KOPT-K1 (cell line): Measurements from ENCODE around the gene RAB27B.
"Not testable (repeated sequence)": the region's sequence is repeated elsewhere in the genome, so short reads cannot be mapped to it uniquely, and the experiment has no call there.

ENCODE experiments used
- H3K27ac ChIP-seq: fragments of 200-600 bp; sonication (generic); 2 replicates; pipeline ENCODE4 v1.5.1; 2016; ENCODE audit warnings: antibody characterized with exemption, mild to moderate bottlenecking, low read depth, low read length; ENCODE audit not compliant: poor library complexity, severe bottlenecking
- H3K36me3 ChIP-seq: fragments of 200-600 bp; sonication (generic); 2 replicates; pipeline ENCODE4 v1.5.1; 2017; ENCODE audit warnings: antibody characterized with exemption, mild to moderate bottlenecking, low read length, moderate library complexity; ENCODE audit not compliant: insufficient read depth
- H3K9me3 ChIP-seq: fragments of 200-600 bp; sonication (generic); 2 replicates; pipeline ENCODE4 v1.5.1; 2017; ENCODE audit warnings: antibody characterized with exemption, low read length, mild to moderate bottlenecking; ENCODE audit not compliant: insufficient read depth, poor library complexity, severe bottlenecking

The RAB27B gene

GRCh38 chr18:54830866-54831265 lies 2.6 kb downstream of the RAB27B start:
- H3K36me3 ChIP-seq, result no peaks in the 10 kb centered on the region
- no peak overlapping the region for H3K27ac ChIP-seq

GRCh38 chr18:54835944-54836343 lies 7.7 kb downstream of the RAB27B start:
- H3K9me3 ChIP-seq, result peaks cover 5% of the 10 kb centered on the region
- no peak overlapping the region for H3K27ac ChIP-seq

More at GRCh38 chr18:54830866-54831265, 2.6 kb downstream of the RAB27B start:
- H3K9me3 ChIP-seq, result peaks cover 5% of the 10 kb centered on the region

GRCh38 chr18:54843314-54843713 lies 15.0 kb downstream of the RAB27B start:
- no peak overlapping the region for H3K27ac ChIP-seq
- H3K36me3 ChIP-seq, result no peaks in the 10 kb centered on the region
- H3K9me3 ChIP-seq, result no peaks in the 10 kb centered on the region

More at GRCh38 chr18:54835944-54836343, 7.7 kb downstream of the RAB27B start:
- H3K36me3 ChIP-seq, result no peaks in the 10 kb centered on the region

GRCh38 chr18:54845787-54846186 lies 17.5 kb downstream of the RAB27B start:
- Histone ChIP-seq H3K27ac (no peak overlapping the region), H3K36me3 (no peaks in the 10 kb centered on the region), H3K9me3 (no peaks in the 10 kb centered on the region)

- Histone ChIP-seq H3K36me3 (no peaks in the 10 kb centered on the region), H3K9me3 (no peaks in the 10 kb centered on the region), H3K27ac (no peak overlapping the region)
Measured at GRCh38 chr18:54848121-54848520, 19.8 kb downstream of the RAB27B start.

GRCh38 chr18:54849683-54850082 lies 21.4 kb downstream of the RAB27B start:
- Histone ChIP-seq H3K36me3 (no peaks in the 10 kb centered on the region), H3K9me3 (no peaks in the 10 kb centered on the region), H3K27ac (no peak overlapping the region)

- Histone ChIP-seq H3K36me3 (no peaks in the 10 kb centered on the region), H3K9me3 (no peaks in the 10 kb centered on the region)
Measured at GRCh38 chr18:54850598-54850997, 22.3 kb downstream of the RAB27B start.

GRCh38 chr18:54852780-54853675 lies 24.8 kb downstream of the RAB27B start:
- Histone ChIP-seq H3K36me3 (no peaks in the 10 kb centered on the region), H3K9me3 (no peaks in the 10 kb centered on the region), H3K27ac (no peak overlapping the region)

More at GRCh38 chr18:54850598-54850997, 22.3 kb downstream of the RAB27B start:
- H3K27ac ChIP-seq, result no peak overlapping the region

- H3K9me3 ChIP-seq, result not testable (repeated sequence)
Measured at GRCh38 chr18:54855050-54855449, 26.8 kb downstream of the RAB27B start.

GRCh38 chr18:54856105-54856646 lies 27.9 kb downstream of the RAB27B start:
- Histone ChIP-seq H3K36me3 (no peaks in the 10 kb centered on the region), H3K9me3 (no peaks in the 10 kb centered on the region), H3K27ac (no peak overlapping the region)

More at GRCh38 chr18:54855050-54855449, 26.8 kb downstream of the RAB27B start:
- not testable (repeated sequence) for H3K27ac ChIP-seq, H3K36me3 ChIP-seq

GRCh38 chr18:54857499-54857898 lies 29.2 kb downstream of the RAB27B start:
- H3K27ac ChIP-seq, result no peak overlapping the region
- no peaks in the 10 kb centered on the region for H3K9me3 ChIP-seq
- H3K36me3 ChIP-seq, result no peaks in the 10 kb centered on the region

- Histone ChIP-seq H3K36me3 (no peaks in the 10 kb centered on the region), H3K27ac (no peak overlapping the region), H3K9me3 (no peaks in the 10 kb centered on the region)
Measured at GRCh38 chr18:54859667-54860421, 31.6 kb downstream of the RAB27B start.

- Histone ChIP-seq H3K36me3 (no peaks in the 10 kb centered on the region), H3K9me3 (no peaks in the 10 kb centered on the region), H3K27ac (no peak overlapping the region)
Measured at GRCh38 chr18:54860941-54861340, 32.7 kb downstream of the RAB27B start.

- no peaks in the 10 kb centered on the region for H3K36me3 ChIP-seq
- no peak overlapping the region for H3K27ac ChIP-seq
- no peaks in the 10 kb centered on the region for H3K9me3 ChIP-seq
Measured at GRCh38 chr18:54867131-54867530, 38.9 kb downstream of the RAB27B start.

GRCh38 chr18:54871231-54871630 lies 43.0 kb downstream of the RAB27B start:
- Histone ChIP-seq H3K36me3 (no peaks in the 10 kb centered on the region), H3K9me3 (no peaks in the 10 kb centered on the region), H3K27ac (no peak overlapping the region)
